Measurements from ENCODE around the gene RPS21.
"Not testable (repeated sequence)": the region's sequence is repeated elsewhere in the genome, so short reads cannot be mapped to it uniquely, and the experiment has no call there.

RPS21 gene

GRCh38 chr20:62413025-62413570, 26.2 kb downstream of the RPS21 start:
- no peak for DNase-seq

DNA sequence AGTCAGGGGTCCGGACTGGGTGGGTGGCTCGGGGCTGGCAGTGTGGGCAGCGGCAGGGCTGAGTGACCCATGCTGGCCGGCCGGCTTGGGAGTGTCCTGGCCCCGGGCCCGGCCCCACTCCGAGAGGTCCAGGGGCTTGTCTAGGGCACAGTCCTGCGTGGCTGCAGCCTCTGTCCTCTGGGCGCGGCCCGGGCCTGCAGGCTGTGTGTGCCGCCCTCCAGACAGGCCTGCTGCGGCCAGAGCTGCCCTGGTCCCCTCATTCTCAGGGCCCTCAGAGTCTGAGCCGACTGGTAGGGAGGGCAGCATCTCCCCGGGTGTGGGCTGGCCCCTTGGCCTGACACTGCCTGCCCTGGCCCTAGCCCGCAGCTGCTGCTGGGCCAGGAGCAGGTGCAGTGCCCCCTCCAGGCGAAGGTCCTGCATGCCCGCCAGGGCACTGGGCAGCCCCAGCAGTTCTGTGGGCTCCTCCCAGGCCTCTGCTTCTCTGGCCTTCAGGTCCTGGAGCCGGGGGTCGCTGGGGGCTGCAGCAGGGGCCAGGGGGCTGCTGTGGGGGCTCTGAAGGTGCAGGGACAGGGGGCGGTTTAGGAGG, 27.1 kb downstream of the RPS21 start:
- no peak for DNase-seq

DNA sequence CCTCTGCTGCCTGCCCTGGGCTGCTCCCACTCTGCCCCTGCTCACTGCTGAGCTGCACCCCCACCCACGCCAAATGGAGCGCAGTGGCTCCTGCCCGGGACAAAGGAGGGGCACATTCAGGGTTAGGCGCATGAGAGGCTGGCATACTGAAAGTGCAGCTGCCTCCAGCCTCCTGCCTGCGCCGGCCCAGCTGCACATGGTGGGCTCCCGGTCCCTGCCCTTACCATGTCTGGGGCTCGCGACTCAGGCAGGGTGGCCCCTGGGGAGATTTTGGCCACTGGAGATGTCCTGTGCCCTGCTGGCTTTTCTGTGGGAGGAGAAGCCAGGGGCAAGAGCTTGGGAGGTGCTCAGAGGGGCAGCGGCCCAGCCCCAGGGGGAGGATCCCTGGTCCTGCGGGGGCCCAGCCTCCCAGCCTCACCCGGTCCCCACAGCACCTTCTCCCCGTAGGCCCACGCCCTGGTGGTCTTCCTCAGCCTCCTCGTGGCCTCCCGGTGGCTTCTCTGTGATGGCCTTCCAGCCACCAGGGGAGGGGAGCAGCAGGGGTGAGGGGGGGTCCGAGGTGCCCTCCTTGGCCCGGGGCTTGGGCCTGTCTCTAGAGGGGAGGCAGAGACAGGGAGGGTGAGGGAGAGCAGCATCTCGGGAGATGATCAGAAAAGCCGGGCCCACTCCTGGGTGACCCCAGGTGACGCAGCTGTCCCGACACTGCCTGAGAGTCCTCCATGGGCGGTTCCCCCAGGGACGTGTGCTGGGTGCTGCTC, 28.6 kb downstream of the RPS21 start:
- no peak for DNase-seq

GRCh38 chr20:62416651-62417637, 30.0 kb downstream of the RPS21 start:
- DNase-seq: no peak

DNA sequence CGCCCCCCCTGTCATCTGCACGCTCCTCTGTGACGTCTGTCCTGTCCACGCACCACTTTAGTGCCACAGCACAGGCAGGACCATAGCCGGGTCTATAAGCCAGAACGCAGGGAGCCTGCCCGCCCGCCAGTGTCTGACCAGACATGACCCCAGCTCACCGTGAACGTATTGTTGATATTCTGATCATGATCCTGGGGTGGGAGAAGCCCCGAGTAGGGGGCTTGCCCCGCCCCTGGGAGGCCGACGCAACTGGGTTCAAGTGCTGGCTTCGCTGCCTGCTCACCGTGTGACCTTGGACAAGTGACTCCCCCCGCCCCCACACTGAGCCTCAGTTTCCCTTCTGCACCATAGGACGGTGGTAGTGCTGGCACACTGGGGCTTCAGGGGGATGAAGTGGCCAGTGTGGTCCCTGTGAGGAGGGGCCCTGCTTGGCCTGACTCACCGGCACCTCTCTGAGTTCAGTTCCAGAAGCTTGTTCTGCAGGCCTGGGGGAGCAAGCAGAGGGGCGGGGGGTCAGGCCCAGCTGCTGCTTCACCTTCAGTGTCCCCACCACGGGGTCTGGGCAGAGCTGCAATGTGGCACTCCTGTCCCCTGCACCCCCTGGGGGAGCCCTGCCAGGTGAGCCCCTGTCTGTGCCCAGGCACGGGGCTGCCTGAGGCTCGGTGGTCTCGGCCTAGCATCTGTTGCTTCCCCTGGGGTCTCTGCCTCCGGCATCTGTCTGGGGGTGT, 31.2 kb downstream of the RPS21 start:
- DNase-seq: no peak

DNA sequence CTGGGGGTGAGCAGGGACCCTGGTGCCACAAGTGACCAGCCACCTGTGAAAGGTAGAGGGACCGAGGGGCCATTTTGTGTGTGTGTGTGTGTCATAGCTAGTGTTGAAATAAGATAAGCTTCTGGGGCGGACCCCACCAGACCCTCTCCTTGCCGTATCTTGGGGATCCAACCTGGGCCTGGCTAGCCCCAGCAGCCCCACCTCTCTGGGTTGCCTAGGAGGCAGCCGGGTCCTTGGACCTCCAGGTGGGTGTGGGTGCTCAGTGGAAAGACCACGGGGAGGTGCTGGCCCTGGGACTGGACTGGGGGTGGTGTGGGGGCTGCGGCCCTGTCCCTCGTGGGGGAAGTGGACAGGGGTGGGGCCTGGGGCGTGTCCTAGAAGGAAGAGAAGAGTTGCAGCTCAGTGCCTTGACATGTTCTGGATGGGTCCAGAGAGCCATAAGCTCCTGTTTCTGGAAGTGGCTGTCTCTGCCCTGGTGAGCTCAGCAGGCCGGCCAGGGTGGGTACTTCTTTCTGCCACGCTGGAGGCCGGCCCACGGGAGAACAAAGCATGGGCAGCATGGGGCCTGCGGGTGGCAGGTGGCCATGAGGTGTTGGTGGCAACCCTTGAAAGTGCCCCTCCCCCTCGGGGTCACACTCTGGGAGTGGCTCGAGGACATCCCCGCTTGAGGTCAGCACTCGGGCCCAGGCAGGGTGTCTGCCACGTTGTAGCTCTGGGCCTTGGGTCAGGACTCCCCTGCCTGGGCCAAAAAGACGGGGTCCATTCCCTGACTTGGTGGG, 32.0 kb downstream of the RPS21 start:
- DNase-seq: no peak

DNA sequence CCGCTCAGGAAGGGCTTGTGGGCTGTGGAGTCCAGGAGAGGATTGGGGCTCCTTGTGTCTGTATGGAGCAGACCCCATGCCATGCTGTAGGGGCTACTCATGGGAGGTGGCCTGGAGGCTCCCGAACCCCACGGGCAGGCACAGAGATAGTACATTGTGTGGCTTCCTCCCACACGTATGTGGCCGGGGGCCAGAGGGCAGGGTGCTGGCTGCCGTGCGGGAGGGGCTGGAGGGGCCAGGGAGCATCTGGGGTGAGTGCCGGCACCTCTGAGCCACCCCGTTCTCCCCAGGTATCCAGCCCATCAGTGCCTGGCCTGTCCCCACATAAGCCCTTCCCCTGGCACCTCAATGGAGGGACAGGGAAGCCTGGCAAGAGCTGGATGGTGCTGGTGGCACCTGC, 32.9 kb downstream of the RPS21 start:
- no peak for DNase-seq

- no peak for DNase-seq
These were observed 34.2 kb downstream of the RPS21 start for GRCh38 chr20:62420846-62421715.

GRCh38 chr20:62421716-62421990, 34.8 kb downstream of the RPS21 start:
- DNase-seq: no peak

- DNase-seq: no peak
These were observed 35.9 kb downstream of the RPS21 start for GRCh38 chr20:62422636-62423325.

DNA sequence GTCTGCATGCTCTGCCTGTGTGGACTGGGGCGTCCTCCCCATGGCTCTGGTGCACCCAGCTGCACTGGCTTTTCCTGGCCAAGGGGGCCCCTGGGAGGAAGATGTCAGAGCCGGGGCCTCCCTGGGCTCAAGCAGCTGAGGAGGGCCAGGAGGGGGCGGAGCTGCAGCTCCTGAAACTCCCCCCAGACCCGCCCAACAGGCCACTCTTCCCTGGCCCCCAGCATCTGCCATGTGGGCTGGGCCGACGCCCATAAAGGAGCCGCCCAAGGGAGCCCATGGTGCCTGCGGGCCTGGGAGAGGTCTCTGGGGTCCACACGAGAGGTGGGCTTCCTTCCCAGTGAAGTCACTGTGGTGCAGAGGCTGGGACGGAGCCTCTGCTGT, 36.4 kb downstream of the RPS21 start:
- DNase-seq: no peak

- DNase-seq: no peak
These were observed 37.6 kb downstream of the RPS21 start for GRCh38 chr20:62424249-62425107.

DNA sequence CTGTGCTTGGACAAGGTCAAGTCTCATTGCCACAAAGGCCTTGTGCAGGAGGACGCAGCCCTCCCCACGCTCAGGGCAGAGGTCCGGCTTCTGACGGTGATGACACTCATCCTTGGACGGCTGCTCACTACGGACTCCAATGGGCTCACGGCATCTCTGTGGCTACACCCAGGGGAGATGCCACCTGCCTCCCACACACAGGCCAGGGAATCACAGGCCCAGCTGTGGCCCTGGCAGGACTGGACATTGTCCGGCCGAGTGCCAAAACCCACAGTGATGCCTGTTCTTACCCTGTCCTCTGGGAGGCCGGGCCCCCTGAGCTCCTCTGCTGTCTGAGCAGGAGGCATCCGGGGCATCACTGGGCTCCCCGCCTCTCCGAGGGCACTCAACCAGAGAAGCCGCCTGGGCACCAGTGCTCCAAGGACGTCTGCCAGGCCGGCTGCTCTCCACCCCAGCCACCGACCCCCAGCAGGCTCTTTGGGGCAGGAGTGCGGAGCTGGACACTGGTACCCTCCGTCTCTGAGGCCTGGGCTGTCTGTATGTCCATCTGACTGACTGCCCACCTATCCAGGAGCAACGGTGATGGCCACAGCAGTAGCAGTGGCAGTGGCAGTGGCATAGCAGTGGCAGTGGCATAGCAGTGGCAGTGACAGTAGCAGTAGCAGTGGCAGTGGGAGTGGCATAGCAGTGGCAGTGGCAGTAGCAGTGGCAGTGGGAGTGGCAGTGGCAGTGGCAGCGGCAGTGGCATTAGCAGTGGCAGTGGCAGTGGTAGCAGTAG, 38.6 kb downstream of the RPS21 start:
- DNase-seq: no peak

DNA sequence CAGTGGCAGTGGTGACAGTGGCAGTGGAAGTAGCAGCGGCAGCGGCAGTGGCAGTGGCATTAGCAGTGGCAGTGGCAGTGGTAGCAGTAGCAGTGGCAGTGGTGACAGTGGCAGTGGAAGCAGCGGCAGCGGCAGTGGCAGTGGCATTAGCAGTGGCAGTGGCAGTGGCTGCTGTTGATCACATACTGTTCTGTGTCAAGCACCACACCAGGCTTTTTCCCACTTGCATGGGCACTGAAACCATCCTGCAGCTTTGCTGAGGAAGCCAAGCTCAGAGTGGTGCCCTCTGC, 39.1 kb downstream of the RPS21 start:
- DNase-seq: not testable (repeated sequence)

DNA sequence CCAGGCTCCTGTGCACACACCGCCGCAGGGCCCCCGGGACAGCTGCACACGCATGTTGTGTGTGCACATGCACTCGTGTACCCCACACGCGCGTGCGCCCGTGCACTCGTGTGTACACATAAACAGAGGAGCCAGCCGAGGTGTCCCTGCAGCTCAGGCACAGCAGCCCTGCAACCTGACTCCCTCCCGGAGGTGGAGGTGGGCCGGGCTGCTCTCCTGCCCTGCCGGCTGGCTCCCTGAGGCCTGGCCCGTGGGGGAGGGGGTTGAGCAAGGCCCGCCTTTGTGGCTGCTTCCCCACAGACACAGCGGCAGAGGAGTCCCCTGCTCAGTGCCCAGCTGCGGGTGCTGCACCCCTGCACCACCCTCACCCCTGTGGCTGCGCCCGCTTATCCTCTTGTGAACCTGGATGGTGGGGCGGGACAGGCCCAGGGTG, 39.8 kb downstream of the RPS21 start:
- no peak for DNase-seq

DNA sequence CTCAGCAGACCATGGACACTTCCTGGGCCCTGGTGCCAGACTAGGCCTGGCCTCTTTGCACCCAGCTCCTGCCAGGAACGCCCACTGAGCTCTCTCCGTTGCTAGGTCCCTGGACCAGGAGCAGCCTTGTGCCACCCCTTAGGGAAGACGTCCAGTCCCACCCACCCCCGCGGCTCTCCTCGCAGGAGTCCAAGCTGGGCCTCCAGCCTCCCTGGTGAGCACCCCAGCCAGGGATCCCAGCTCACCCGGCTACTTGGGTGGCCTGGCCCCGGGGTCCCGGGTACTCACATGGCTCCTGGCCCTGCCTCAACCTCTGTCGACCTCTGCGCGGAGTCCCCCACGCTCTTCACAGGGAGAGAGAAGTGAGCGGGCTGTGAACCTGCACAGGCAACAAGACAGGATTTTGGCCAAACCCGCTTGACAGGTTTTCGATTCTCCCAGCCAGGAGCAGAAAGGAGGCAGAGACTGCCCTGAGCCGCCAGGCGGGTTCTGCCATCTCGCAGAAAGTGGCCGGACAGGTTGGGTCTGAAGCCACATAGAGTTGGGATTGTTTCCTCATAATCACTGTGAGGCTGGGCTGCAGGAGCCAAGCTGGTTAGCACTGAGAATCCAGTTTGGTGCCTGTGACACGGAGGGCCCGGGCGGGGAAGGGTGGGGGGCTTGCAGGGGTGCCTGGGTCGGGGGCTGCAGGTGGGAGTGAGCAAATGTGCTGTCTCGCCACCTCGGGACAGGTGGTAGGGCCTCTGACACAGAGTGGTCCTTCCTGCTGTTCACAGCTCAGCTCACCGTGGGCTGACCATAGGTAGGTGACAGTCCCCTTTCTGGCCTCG, 40.5 kb downstream of the RPS21 start, which contains the start of gene RBBP8NL:
RBBP8NL (minus strand) TSS at position 368 of the 830 bp plus-strand sequence. CDS start 7,892 bp downstream, outside the sequence.
- peak; percentile 52 for DNase-seq

DNA sequence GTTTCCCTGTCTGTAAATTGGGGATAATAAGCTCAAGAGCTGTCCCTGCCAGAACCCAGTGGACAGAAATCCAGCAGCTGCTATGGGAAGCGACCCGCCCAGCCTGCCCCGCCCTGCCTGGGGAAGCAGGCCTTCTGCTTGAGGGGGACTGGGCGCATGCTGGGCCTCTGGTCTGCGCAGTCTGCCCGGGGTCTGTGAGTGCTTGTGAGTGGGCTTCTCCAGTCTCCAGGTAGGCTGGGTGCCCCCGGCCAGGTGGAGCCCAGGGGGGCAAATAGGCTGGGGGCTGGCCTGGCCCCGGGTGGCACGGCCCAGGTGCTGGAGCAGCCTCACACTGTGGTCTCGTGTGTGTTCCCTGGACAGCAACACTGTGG, 41.1 kb downstream of the RPS21 start:
- no peak for DNase-seq
